Measurements from ENCODE around the gene C14orf93. TPM values are rescaled to one million over a fixed set of nuclear protein-coding genes. Genes with fewer than 3 reads are reported as not detected.

C14orf93 gene
- total and polyA plus RNA-seq, 9 of the 15 experiments (the other 6 are each of a cell fraction or from before 2014, with no cell fraction given), result 2.2 to 22.4 (median 16.1) TPM

- TF ChIP-seq, protein P1, sequence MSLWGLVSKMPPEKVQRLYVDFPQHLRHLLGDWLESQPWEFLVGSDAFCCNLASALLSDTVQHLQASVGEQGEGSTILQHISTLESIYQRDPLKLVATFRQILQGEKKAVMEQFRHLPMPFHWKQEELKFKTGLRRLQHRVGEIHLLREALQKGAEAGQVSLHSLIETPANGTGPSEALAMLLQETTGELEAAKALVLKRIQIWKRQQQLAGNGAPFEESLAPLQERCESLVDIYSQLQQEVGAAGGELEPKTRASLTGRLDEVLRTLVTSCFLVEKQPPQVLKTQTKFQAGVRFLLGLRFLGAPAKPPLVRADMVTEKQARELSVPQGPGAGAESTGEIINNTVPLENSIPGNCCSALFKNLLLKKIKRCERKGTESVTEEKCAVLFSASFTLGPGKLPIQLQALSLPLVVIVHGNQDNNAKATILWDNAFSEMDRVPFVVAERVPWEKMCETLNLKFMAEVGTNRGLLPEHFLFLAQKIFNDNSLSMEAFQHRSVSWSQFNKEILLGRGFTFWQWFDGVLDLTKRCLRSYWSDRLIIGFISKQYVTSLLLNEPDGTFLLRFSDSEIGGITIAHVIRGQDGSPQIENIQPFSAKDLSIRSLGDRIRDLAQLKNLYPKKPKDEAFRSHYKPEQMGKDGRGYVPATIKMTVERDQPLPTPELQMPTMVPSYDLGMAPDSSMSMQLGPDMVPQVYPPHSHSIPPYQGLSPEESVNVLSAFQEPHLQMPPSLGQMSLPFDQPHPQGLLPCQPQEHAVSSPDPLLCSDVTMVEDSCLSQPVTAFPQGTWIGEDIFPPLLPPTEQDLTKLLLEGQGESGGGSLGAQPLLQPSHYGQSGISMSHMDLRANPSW (CRISPR knock-in tag; IDR thresholded peaks at IDR 0.05), result no peak
- TF ChIP-seq BRD4 (IDR thresholded peaks at IDR 0.05), result 0 out of 2 replicates have a peak, but pooled peaks have one; percentile 37
- no peak for TF ChIP-seq SNIP1 (IDR thresholded peaks at IDR 0.05; ENCODE audit: low read depth)
- no peak for TF ChIP-seq TCF7 (IDR thresholded peaks at IDR 0.05; ENCODE audit: borderline replicate concordance)
- no peak for TF ChIP-seq SMARCC2 (IDR thresholded peaks at IDR 0.05; ENCODE audit: low read depth)
- no peak; the same call in 1 of the 2 replicates for TF ChIP-seq MXI1 (IDR thresholded peaks at IDR 0.05; ENCODE audit: low read depth, low read length)
- no peak for TF ChIP-seq IFI16 (CRISPR knock-in tag; IDR thresholded peaks at IDR 0.05)
- TF ChIP-seq SIX5 (IDR thresholded peaks at IDR 0.05; ENCODE audit: borderline replicate concordance in 1 of 2, insufficient read depth in 1 of 2, low read depth in 1 of 2, low read length in 2 of 2), result peak; percentile 67 to 76
- no peak for TF ChIP-seq KAT8 (IDR thresholded peaks at IDR 0.05; ENCODE audit: low read depth)
- no peak for TF ChIP-seq SMC3 (conservative IDR thresholded peaks at IDR 0.05; ENCODE audit: insufficient read depth, low read depth, low read length)
- no peak for TF ChIP-seq AFF1 (IDR thresholded peaks at IDR 0.05; ENCODE audit: low read depth in 1 of 2, partially characterized antibody in 2 of 2)
- no peak for TF ChIP-seq DACH1 (IDR thresholded peaks at IDR 0.05; ENCODE audit: partially characterized antibody)
- TF ChIP-seq SP1 (CRISPR knock-in tag; IDR thresholded peaks at IDR 0.05), result peak; percentile 80
- no peak for TF ChIP-seq TARDBP (IDR thresholded peaks at IDR 0.05)
- no peak for TF ChIP-seq ZC3H11A (IDR thresholded peaks at IDR 0.05; ENCODE audit: low read depth, low read length)
- TF ChIP-seq, protein P2, sequence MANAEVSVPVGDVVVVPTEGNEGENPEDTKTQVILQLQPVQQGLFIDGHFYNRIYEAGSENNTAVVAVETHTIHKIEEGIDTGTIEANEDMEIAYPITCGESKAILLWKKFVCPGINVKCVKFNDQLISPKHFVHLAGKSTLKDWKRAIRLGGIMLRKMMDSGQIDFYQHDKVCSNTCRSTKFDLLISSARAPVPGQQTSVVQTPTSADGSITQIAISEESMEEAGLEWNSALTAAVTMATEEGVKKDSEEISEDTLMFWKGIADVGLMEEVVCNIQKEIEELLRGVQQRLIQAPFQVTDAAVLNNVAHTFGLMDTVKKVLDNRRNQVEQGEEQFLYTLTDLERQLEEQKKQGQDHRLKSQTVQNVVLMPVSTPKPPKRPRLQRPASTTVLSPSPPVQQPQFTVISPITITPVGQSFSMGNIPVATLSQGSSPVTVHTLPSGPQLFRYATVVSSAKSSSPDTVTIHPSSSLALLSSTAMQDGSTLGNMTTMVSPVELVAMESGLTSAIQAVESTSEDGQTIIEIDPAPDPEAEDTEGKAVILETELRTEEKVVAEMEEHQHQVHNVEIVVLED (CRISPR knock-in tag; IDR thresholded peaks at IDR 0.05), result peak; percentile 95
- peak; percentile 91 for TF ChIP-seq MAFG (tag; conservative IDR thresholded peaks at IDR 0.05)
- TF ChIP-seq CTBP1 (IDR thresholded peaks at IDR 0.05; ENCODE audit: borderline replicate concordance), result no peak; the same call in 1 of the 2 replicates
- TF ChIP-seq CBFB (CRISPR knock-in tag; IDR thresholded peaks at IDR 0.05), result no peak; the same call in 1 of the 2 replicates
- no peak for TF ChIP-seq ATF1 (CRISPR knock-in tag; IDR thresholded peaks at IDR 0.05)
- peak; percentile 97 for TF ChIP-seq ATF1 (tag; IDR thresholded peaks at IDR 0.05)
- TF ChIP-seq TAF9B (IDR thresholded peaks at IDR 0.05; ENCODE audit: partially characterized antibody), result peak; percentile 85
Measured at GRCh38 chr14:23034498-23035302, 24.8 kb upstream of the C14orf93 start, which contains the start of gene PSMB5 (continued).
